WERI-Rb-1 (cell line): ENCODE measurements around the gene DIP2B.

ENCODE experiments used
- DNase-seq: peaks from one replicate; pipeline ENCODE4 v3.0.0-alpha.2; 2020
- H3K27ac ChIP-seq: fragments of 250-450 bp; sonication (Bioruptor Pico); 2 replicates; pipeline ENCODE4 v1.5.1; 2020; ENCODE audit warnings: mild to moderate bottlenecking, moderate library complexity
- H3K27me3 ChIP-seq: fragments of 250-450 bp; sonication (Bioruptor Pico); 2 replicates; pipeline ENCODE4 v1.5.1; 2021; ENCODE audit warnings: mild to moderate bottlenecking, low read depth, moderate library complexity; ENCODE audit not compliant: insufficient read depth, severe bottlenecking
- H3K36me3 ChIP-seq: fragments of 250-450 bp; sonication (Bioruptor Pico); 2 replicates; pipeline ENCODE4 v1.5.1; 2020; ENCODE audit warnings: mild to moderate bottlenecking, moderate library complexity
- H3K4me3 ChIP-seq: 2 replicates; pipeline ENCODE4 v1.5.1; 2011; ENCODE audit warnings: low read depth, mild to moderate bottlenecking, control low read depth, low read length
- H3K9me3 ChIP-seq: fragments of 250-450 bp; sonication (Bioruptor Pico); 2 replicates; pipeline ENCODE4 v1.5.1; 2021; ENCODE audit warnings: mild to moderate bottlenecking, moderate library complexity; ENCODE audit not compliant: severe bottlenecking
- TF ChIP-seq, protein P1 (sequence below): IDR thresholded peaks from 2 replicates; pipeline ENCODE4 v1.5.1; 2011; ENCODE audit warnings: low read depth, mild to moderate bottlenecking, control low read depth, inconsistent platforms, low read length

The DIP2B gene

DNA sequence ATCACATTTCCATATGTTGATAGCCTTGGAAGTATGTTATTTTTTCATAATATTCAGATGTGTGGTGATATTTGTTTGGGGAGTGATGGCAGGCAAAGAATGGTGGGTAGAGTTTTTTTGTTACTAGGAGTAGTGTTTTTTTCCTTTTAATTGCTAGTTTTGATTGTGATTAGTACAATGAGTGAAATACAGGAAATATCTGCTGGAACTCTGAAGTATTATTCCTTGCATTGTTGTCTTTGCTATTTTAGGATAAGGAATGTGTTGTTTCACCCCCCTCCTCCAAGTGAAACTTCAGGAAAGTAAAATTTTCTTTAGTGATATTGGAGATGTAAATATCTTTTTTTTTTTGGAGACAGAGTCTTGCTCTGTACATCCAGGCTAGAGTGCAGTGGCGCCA is 105.4 kb downstream of the DIP2B start:
- DNase-seq, result no peak
- Histone ChIP-seq H3K27me3 (no peaks in the 10 kb centered on the region), H3K27ac (no peak overlapping the region), H3K9me3 (no peaks in the 10 kb centered on the region), H3K4me3 (no peak overlapping the region), H3K36me3 (no peaks in the 10 kb centered on the region)
- TF ChIP-seq, protein P1, sequence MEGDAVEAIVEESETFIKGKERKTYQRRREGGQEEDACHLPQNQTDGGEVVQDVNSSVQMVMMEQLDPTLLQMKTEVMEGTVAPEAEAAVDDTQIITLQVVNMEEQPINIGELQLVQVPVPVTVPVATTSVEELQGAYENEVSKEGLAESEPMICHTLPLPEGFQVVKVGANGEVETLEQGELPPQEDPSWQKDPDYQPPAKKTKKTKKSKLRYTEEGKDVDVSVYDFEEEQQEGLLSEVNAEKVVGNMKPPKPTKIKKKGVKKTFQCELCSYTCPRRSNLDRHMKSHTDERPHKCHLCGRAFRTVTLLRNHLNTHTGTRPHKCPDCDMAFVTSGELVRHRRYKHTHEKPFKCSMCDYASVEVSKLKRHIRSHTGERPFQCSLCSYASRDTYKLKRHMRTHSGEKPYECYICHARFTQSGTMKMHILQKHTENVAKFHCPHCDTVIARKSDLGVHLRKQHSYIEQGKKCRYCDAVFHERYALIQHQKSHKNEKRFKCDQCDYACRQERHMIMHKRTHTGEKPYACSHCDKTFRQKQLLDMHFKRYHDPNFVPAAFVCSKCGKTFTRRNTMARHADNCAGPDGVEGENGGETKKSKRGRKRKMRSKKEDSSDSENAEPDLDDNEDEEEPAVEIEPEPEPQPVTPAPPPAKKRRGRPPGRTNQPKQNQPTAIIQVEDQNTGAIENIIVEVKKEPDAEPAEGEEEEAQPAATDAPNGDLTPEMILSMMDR, result no peak

DNA sequence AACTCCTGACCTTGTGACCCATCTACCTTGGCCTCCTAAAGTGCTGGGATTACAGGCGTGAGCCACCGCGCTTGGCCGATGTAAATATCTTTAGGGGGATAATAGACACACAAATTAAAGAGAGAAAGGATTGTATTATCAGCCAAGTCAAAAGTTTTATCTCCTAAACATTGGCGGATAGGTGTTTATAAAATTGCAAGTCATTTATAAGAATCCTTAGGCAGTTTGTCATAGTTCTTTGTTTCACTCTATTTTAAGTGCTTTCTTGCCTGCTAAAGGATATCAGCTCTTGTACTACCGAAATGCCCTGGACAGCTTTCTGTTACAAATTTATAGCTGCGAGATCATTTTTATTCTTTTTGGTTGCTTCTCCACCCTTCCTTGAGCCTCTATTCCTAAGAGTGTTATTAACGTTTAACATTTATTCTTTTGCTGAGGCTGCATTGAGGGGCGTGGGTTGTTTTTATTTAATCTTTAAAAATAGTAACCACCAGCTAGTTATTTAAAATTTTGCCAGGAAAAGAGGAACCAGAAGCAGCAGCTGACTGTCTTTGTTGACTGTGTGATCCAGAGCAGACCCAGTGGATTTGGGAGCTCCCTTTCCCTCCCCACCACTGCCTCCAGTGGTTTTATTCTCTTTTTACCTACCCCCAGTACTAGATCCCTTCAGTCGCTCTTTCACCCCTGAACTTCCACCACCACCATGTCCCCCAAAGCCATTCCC is 106.4 kb downstream of the DIP2B start:
- TF ChIP-seq, protein P1, result no peak
- no peak overlapping the region for H3K4me3 ChIP-seq
- H3K27ac ChIP-seq, result no peak overlapping the region
- no peaks in the 10 kb centered on the region for H3K27me3 ChIP-seq
- no peak for DNase-seq
- H3K9me3 ChIP-seq, result no peaks in the 10 kb centered on the region
- no peaks in the 10 kb centered on the region for H3K36me3 ChIP-seq

DNA sequence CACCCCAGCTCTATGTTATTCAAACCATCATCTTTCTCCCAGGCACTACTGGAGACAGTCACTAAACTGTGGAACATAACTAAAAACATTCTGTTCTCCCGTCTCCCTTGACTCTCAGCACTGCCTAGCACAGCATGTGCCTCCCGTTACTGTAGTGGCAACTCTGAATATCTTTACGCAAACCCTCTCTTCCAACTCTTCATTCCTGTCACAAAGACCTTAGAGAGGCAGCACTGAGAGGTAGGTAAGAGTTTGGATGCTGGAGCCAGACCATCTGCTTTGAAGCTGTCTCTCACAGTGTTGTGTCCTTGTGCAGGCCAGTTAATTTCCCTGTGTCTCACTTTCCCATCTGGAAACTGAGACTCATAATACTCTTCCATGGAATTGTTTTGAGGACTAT is 108.1 kb downstream of the DIP2B start:
- no peak overlapping the region for H3K4me3 ChIP-seq
- TF ChIP-seq, protein P1, result no peak
- DNase-seq, result no peak
- no peaks in the 10 kb centered on the region for H3K9me3 ChIP-seq
- no peaks in the 10 kb centered on the region for H3K36me3 ChIP-seq
- H3K27ac ChIP-seq, result no peak overlapping the region
- no peaks in the 10 kb centered on the region for H3K27me3 ChIP-seq

DNA sequence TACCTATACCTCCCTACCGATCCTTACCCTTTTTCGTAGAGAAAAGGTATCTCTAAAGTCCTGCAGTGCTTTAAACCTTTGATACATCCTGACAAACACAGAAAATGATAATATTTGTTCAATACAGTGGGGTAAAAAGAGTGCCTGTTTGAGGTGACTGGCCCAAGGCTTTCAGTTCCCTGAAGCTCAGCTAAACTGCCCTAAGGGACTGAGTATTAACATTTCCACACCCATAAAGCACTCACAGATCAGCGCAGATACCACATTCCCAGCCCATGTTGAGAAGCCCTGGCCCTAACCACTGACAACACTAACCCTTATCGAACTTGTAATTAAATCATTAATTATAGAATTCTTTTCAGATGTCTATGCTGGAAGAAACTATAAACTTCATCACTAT is 108.7 kb downstream of the DIP2B start:
- Histone ChIP-seq H3K4me3 (no peak overlapping the region), H3K9me3 (no peaks in the 10 kb centered on the region), H3K27me3 (no peaks in the 10 kb centered on the region), H3K36me3 (no peaks in the 10 kb centered on the region), H3K27ac (no peak overlapping the region)
- TF ChIP-seq, protein P1, result no peak
- DNase-seq, result no peak

DNA sequence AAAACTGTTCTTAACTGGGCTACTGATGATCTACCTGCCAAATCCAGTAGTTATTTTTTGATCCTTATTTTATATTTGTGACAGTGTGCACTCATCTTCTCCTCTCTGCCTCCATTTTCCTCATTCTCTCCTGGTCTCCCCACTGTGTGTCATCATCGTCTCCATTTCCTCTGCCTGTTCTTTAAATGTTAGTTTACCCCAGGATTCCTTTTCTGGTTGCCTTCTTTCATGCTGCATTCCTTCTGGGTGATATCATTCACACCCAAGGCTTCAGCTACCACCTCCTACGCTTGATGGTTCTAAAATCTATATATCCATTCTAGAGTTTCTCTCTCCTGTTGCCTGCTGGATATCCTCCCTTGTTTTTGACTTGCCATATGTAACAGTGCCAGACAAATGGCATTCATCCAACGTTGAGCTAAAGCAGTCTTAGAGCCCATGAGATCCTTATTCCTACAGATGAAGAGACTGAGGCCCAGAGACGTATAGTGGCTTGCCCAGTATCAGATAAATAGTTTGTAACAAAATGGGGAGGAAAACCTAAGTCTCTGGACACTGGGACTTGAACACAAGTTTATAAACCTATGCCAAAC is 109.5 kb downstream of the DIP2B start:
- H3K27me3 ChIP-seq, result no peaks in the 10 kb centered on the region
- DNase-seq, result no peak
- H3K27ac ChIP-seq, result no peak overlapping the region
- no peaks in the 10 kb centered on the region for H3K9me3 ChIP-seq
- no peaks in the 10 kb centered on the region for H3K36me3 ChIP-seq
- no peak overlapping the region for H3K4me3 ChIP-seq
- TF ChIP-seq, protein P1, result no peak
